ENCODE results near the gene TAP1.
"Not testable (repeated sequence)": the region's sequence is repeated elsewhere in the genome, so short reads cannot be mapped to it uniquely, and the experiment has no call there.

Gene TAP1

DNA sequence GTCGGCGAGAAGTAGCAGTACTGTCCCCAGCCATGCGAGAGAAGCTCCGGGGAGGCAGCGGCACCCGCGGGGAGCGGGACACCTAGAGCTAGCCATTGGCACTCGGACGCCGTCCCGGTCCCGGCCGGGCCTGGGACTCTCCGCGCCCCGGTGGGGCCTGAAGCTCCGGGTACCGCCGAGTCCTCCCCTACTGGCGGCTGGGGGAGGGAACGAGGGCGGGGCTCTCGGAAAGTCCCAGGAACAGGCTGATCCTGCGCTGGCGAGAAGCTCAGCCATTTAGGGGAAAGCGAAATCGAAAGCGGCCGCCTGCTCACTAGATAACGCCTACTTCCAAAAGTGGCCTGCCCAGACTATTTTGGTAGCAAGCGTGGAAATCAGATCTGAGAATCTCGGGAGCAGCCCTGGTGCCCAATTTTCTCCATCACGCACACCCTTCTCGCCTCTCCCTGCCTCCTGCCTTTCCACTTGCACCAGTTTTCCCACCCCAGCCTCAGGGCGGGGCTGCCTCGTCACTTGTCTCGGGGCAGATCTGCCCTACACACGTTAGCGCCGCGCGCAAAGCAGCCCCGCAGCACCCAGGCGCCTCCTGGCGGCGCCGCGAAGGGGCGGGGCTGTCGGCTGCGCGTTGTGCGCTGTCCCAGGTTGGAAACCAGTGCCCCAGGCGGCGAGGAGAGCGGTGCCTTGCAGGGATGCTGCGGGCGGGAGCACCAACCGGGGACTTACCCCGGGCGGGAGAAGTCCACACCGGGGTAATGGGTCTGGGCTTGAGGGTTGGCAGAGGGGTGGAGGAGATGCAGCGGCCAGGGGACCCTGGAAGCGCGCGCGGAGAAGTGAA, at the start of gene TAP1, which contains the start of gene PSMB9:
TAP1 (minus strand) TSS at position 164 of the 835 bp plus-strand sequence; CDS start at position 96, 68 bp downstream.
PSMB9 (plus strand) TSS at position 652 of the 835 bp plus-strand sequence; CDS start at position 690, 38 bp downstream.
- Mint-ChIP-seq H3K9me3 (no peaks in the 10 kb centered on the region), H3K27ac (peak within 1 kb of the TSS; percentile 100), H3K36me3 (peaks cover 95% of the 10 kb centered on the region), H3K4me3 (peak within 1 kb of the TSS; percentile 99), H3K4me1 (peaks cover 65% of the 10 kb centered on the region)
- peak; percentile 92 for ATAC-seq
- peak; percentile 90 to 96 for DNase-seq (ENCODE audit: low spot score in 2 of 2)

GRCh38 chr6:32895006-32895345, 41.5 kb upstream of the TAP1 start:
- Mint-ChIP-seq H3K4me1 (peaks cover 43% of the 10 kb centered on the region), H3K36me3 (peaks cover 19% of the 10 kb centered on the region), H3K9me3 (no peaks in the 10 kb centered on the region), H3K4me3 (peak overlapping the region; percentile 92), H3K27ac (peak overlapping the region; percentile 93)
- DNase-seq (ENCODE audit: low spot score in 2 of 2) (no peak), ATAC-seq (peak; percentile 42)

DNA sequence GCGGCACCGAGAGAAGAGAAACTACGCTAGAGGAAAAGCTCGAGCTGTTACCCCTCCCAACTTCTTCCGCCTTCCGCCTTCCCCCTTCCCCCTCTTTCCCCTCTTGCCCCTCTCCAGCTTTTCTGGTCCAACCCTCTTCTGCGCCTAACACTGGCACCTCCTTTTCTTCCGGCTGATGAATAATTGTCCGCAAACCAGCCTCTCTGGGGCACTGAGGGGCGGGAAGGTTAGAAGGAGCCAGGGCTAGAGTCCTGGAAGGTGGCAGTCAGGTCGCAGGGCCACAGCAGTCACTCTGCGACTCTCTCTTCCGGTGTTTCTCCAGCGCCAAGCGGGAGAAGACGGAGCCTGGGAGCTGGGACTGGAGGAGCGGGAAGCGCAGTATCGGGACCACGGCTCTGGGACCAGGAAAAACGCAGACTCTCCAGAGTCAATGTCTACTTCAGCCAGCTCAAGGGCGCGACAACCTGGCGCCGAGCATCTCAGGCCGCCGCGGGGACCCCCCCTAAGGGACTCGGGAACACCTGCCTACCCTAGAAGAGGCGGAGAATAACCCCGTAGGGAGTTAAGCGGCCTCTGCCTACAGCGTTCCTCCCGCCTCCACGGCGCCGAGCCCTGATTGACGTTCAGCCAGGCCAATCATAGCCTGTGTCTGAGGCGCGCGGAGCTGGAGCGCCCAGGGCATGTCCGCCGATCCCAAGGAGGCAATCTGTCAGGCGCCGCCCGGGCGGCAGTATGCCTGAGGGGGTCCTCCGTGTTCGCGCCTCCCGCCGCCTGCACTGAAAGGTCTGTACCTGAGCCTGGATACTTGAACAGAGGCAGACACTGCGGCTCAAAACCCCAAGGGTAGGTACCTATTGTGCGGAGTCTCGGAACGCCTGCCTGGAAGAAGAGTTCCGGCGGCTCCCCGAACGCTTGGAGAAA, 40.8 kb upstream of the TAP1 start:
- peak; percentile 99 for DNase-seq (ENCODE audit: low spot score in 2 of 2)
- Mint-ChIP-seq H3K4me1 (peaks cover 43% of the 10 kb centered on the region), H3K9me3 (no peaks in the 10 kb centered on the region), H3K36me3 (peaks cover 19% of the 10 kb centered on the region), H3K4me3 (peak overlapping the region; percentile 92), H3K27ac (peak overlapping the region; percentile 93)
- ATAC-seq = peak; percentile 99

GRCh38 chr6:32890831-32891230, 37.3 kb upstream of the TAP1 start:
- H3K27ac Mint-ChIP-seq = no peak overlapping the region
- ATAC-seq = no peak
- peaks cover 21% of the 10 kb centered on the region for H3K4me1 Mint-ChIP-seq
- no peak overlapping the region for H3K4me3 Mint-ChIP-seq
- peaks cover 19% of the 10 kb centered on the region for H3K36me3 Mint-ChIP-seq
- H3K9me3 Mint-ChIP-seq = no peaks in the 10 kb centered on the region
- DNase-seq (ENCODE audit: low spot score in 2 of 2) = no peak

- H3K36me3 Mint-ChIP-seq = peaks cover 8% of the 10 kb centered on the region
- no peaks in the 10 kb centered on the region for H3K9me3 Mint-ChIP-seq
- no peak overlapping the region for H3K27ac Mint-ChIP-seq
- H3K4me3 Mint-ChIP-seq = no peak overlapping the region
- ATAC-seq = no peak
- DNase-seq (ENCODE audit: low spot score in 2 of 2) = no peak
- peaks cover 9% of the 10 kb centered on the region for H3K4me1 Mint-ChIP-seq
Measured at GRCh38 chr6:32889533-32889932, 36.0 kb upstream of the TAP1 start.

GRCh38 chr6:32888576-32888975, 35.1 kb upstream of the TAP1 start:
- DNase-seq (ENCODE audit: low spot score in 2 of 2) (no peak), ATAC-seq (no peak)
- Mint-ChIP-seq H3K36me3 (no peaks in the 10 kb centered on the region), H3K27ac (no peak overlapping the region), H3K9me3 (no peaks in the 10 kb centered on the region), H3K4me1 (peaks cover under 1% of the 10 kb centered on the region), H3K4me3 (no peak overlapping the region)

DNA sequence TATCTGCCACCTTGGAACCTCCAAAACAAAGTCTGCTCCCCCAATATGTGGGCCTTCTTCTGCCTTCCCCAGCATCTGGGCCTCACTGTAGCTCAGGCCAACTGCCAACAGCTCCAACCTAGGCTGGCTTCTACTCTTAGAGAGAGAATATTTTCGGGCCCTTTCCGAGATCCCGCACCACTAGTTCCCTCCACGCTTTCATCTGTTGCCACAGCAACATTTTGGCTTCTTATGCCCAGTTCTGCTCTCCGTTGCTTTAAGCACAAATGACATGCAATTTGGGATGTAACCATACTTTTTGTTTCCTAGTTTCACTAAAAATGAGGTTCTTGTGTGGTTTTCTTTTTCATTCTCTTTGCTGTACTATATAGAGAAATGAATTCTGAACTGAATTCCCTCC, 34.1 kb upstream of the TAP1 start:
- Mint-ChIP-seq H3K36me3 (no peaks in the 10 kb centered on the region), H3K27ac (no peak overlapping the region), H3K4me1 (no peaks in the 10 kb centered on the region), H3K9me3 (no peaks in the 10 kb centered on the region), H3K4me3 (no peak overlapping the region)
- ATAC-seq = no peak
- no peak for DNase-seq (ENCODE audit: low spot score in 2 of 2)

GRCh38 chr6:32886681-32887383, 33.3 kb upstream of the TAP1 start:
- H3K4me1 Mint-ChIP-seq = no peaks in the 10 kb centered on the region
- no peaks in the 10 kb centered on the region for H3K9me3 Mint-ChIP-seq
- H3K27ac Mint-ChIP-seq = no peak overlapping the region
- DNase-seq (ENCODE audit: low spot score in 2 of 2) (no peak), ATAC-seq (no peak)
- no peaks in the 10 kb centered on the region for H3K36me3 Mint-ChIP-seq
- H3K4me3 Mint-ChIP-seq = no peak overlapping the region

- ATAC-seq = peak; percentile 65
- Mint-ChIP-seq H3K4me3 (no peak overlapping the region), H3K27ac (no peak overlapping the region), H3K36me3 (no peaks in the 10 kb centered on the region), H3K9me3 (no peaks in the 10 kb centered on the region), H3K4me1 (no peaks in the 10 kb centered on the region)
- DNase-seq (ENCODE audit: low spot score in 2 of 2) = no peak
Measured at GRCh38 chr6:32885698-32886286, 32.3 kb upstream of the TAP1 start.

DNA sequence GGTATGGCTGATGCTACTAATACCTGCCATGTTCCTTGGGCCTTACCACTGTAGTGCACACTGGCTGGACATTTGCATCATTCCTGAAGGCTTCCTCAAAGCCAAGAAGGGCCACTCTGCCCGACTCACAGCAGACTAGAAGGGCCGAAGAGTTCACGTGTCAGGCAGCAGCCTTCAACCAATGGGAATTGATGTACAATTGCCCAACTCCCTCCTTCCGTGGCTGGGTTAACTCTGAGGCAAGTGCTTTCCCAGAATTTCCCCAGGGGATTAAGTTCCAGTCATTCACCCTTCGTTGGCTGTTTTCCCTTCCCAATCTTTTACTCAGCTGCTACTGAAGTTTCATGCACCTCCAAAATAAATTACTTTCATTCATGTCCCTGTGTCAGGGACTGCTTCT, 30.3 kb upstream of the TAP1 start:
- no peak for DNase-seq (ENCODE audit: low spot score in 2 of 2)
- ATAC-seq = no peak
- no peaks in the 10 kb centered on the region for H3K4me1 Mint-ChIP-seq
- H3K4me3 Mint-ChIP-seq = no peak overlapping the region
- H3K9me3 Mint-ChIP-seq = no peaks in the 10 kb centered on the region
- no peak overlapping the region for H3K27ac Mint-ChIP-seq
- no peaks in the 10 kb centered on the region for H3K36me3 Mint-ChIP-seq

GRCh38 chr6:32882879-32883250, 29.4 kb upstream of the TAP1 start:
- no peaks in the 10 kb centered on the region for H3K36me3 Mint-ChIP-seq
- no peak overlapping the region for H3K27ac Mint-ChIP-seq
- no peaks in the 10 kb centered on the region for H3K4me1 Mint-ChIP-seq
- peak; percentile 50 for ATAC-seq
- H3K4me3 Mint-ChIP-seq = no peak overlapping the region
- no peak for DNase-seq (ENCODE audit: low spot score in 2 of 2)
- no peaks in the 10 kb centered on the region for H3K9me3 Mint-ChIP-seq

- H3K4me3 Mint-ChIP-seq; H3K9me3 Mint-ChIP-seq; H3K36me3 Mint-ChIP-seq; H3K27ac Mint-ChIP-seq; DNase-seq (ENCODE audit: low spot score in 2 of 2); ATAC-seq; H3K4me1 Mint-ChIP-seq: not testable (repeated sequence)
Measured at GRCh38 chr6:32880962-32881361, 27.5 kb upstream of the TAP1 start.

GRCh38 chr6:32879691-32880090, 26.2 kb upstream of the TAP1 start:
- H3K36me3 Mint-ChIP-seq = no peaks in the 10 kb centered on the region
- ATAC-seq (no peak), DNase-seq (ENCODE audit: low spot score in 2 of 2) (no peak)
- no peak overlapping the region for H3K4me3 Mint-ChIP-seq
- H3K4me1 Mint-ChIP-seq = no peaks in the 10 kb centered on the region
- no peak overlapping the region for H3K27ac Mint-ChIP-seq
- H3K9me3 Mint-ChIP-seq = no peaks in the 10 kb centered on the region

GRCh38 chr6:32876603-32877002, 23.1 kb upstream of the TAP1 start:
- no peak overlapping the region for H3K4me3 Mint-ChIP-seq
- H3K4me1 Mint-ChIP-seq = no peaks in the 10 kb centered on the region
- no peaks in the 10 kb centered on the region for H3K36me3 Mint-ChIP-seq
- no peak overlapping the region for H3K27ac Mint-ChIP-seq
- H3K9me3 Mint-ChIP-seq = no peaks in the 10 kb centered on the region
- ATAC-seq = peak; percentile 60
- no peak for DNase-seq (ENCODE audit: low spot score in 2 of 2)

GRCh38 chr6:32873947-32874346, 20.4 kb upstream of the TAP1 start:
- not testable (repeated sequence) for H3K27ac Mint-ChIP-seq; ATAC-seq; H3K4me1 Mint-ChIP-seq; H3K36me3 Mint-ChIP-seq; H3K9me3 Mint-ChIP-seq; DNase-seq (ENCODE audit: low spot score in 2 of 2); H3K4me3 Mint-ChIP-seq

All from stimulated activated effector memory CD8-positive, alpha-beta T cell treated with anti-CD3 and anti-CD28 coated beads, Interleukin-12 subunit alpha, Interleukin-12 subunit beta, amount 100 ng/mL, for 72 hours (primary cell).